ENCODE data around the gene VPS41.

The VPS41 gene

GRCh38 chr7:38731215-38731614 is 177.8 kb downstream of the VPS41 start:
- Histone ChIP-seq H3K4me1 (no peaks in the 10 kb centered on the region; a peak in 2 of 20 replicates), H3K4me3 (no peak overlapping the region), H4K20me1 (no peaks in the 10 kb centered on the region), H3K9me3 (replicated peaks in 1 of 11) (no peaks in the 10 kb centered on the region), H3K27ac (no peak overlapping the region), H3K27me3 (no peaks in the 10 kb centered on the region), H3K4me2 (no peak overlapping the region), H3K9ac (no peak overlapping the region), H3K36me3 (peaks cover 16 to 96% (median 43%) of the 10 kb centered on the region in 11 experiments; a peak in 21 of 22 replicates)
- no peak for TF ChIP-seq Cebpa-rat (IDR thresholded peaks at IDR 0.05)

- Histone ChIP-seq H3K4me3 (no peak overlapping the region), H3K4me2 (no peak overlapping the region), H3K27me3 (no peaks in the 10 kb centered on the region), H3K36me3 (peaks cover 23 to 95% (median 53%) of the 10 kb centered on the region in 11 experiments; a peak in 21 of 22 replicates), H3K27ac (no peak overlapping the region), H3K9ac (no peak overlapping the region), H4K20me1 (no peaks in the 10 kb centered on the region), H3K9me3 (replicated peaks in 1 of 11) (no peaks in the 10 kb centered on the region), H3K4me1 (no peaks in the 10 kb centered on the region)
- no peak for TF ChIP-seq Cebpa-rat (IDR thresholded peaks at IDR 0.05)
Observed at GRCh38 chr7:38728145-38728544, 180.8 kb downstream of the VPS41 start.

GRCh38 chr7:38727184-38727940 is 181.6 kb downstream of the VPS41 start:
- TF ChIP-seq Cebpa-rat (IDR thresholded peaks at IDR 0.05), result no peak
- H3K36me3 ChIP-seq, result peaks cover 24 to 95% (median 54%) of the 10 kb centered on the region in 11 experiments
- no peaks in the 10 kb centered on the region for H3K4me1 ChIP-seq
- no peaks in the 10 kb centered on the region for H4K20me1 ChIP-seq
- H3K4me2 ChIP-seq, result no peak overlapping the region
- no peaks in the 10 kb centered on the region for H3K9me3 ChIP-seq (replicated peaks in 1 of 11)
- H3K27ac ChIP-seq, result no peak overlapping the region
- no peak overlapping the region for H3K4me3 ChIP-seq
- H3K9ac ChIP-seq, result no peak overlapping the region
- H3K27me3 ChIP-seq, result no peaks in the 10 kb centered on the region

GRCh38 chr7:38723327-38723726 is 185.7 kb downstream of the VPS41 start:
- H3K36me3 ChIP-seq, result peaks cover 28 to 88% (median 45%) of the 10 kb centered on the region in 11 experiments
- H3K27ac ChIP-seq, result no peak overlapping the region
- H3K4me3 ChIP-seq, result no peak overlapping the region
- no peak for TF ChIP-seq Cebpa-rat (IDR thresholded peaks at IDR 0.05)
- no peaks in the 10 kb centered on the region for H3K27me3 ChIP-seq
- H4K20me1 ChIP-seq, result no peaks in the 10 kb centered on the region
- H3K9me3 ChIP-seq (replicated peaks in 1 of 11), result no peaks in the 10 kb centered on the region
- no peak overlapping the region for H3K4me2 ChIP-seq
- H3K9ac ChIP-seq, result no peak overlapping the region
- no peaks in the 10 kb centered on the region for H3K4me1 ChIP-seq

- TF ChIP-seq Cebpa-rat (IDR thresholded peaks at IDR 0.05), result no peak
- Histone ChIP-seq H3K9ac (no peak overlapping the region), H3K4me1 (no peaks in the 10 kb centered on the region), H3K9me3 (replicated peaks in 1 of 11) (peaks cover 0 to 9% (median 0%) of the 10 kb centered on the region in 11 experiments; a peak in 3 of 22 replicates), H3K4me2 (no peak overlapping the region), H3K36me3 (peaks cover 0 to 20% (median 8%) of the 10 kb centered on the region in 11 experiments; a peak in 13 of 22 replicates), H4K20me1 (no peaks in the 10 kb centered on the region), H3K27me3 (no peaks in the 10 kb centered on the region), H3K4me3 (no peak overlapping the region), H3K27ac (no peak overlapping the region)
Observed at GRCh38 chr7:38716397-38716796, 192.6 kb downstream of the VPS41 start.

GRCh38 chr7:38709123-38709522 is 199.9 kb downstream of the VPS41 start:
- H3K27me3 ChIP-seq, result no peaks in the 10 kb centered on the region
- no peaks in the 10 kb centered on the region for H3K36me3 ChIP-seq
- H3K4me1 ChIP-seq, result no peaks in the 10 kb centered on the region
- no peaks in the 10 kb centered on the region for H4K20me1 ChIP-seq
- no peak overlapping the region for H3K4me2 ChIP-seq
- H3K9ac ChIP-seq, result no peak overlapping the region
- no peak overlapping the region for H3K27ac ChIP-seq
- peaks cover 0 to 13% (median 0%) of the 10 kb centered on the region in 11 experiments; a peak in 3 of 22 replicates for H3K9me3 ChIP-seq (replicated peaks in 1 of 11)
- TF ChIP-seq Cebpa-rat (IDR thresholded peaks at IDR 0.05), result no peak
- no peak overlapping the region for H3K4me3 ChIP-seq

GRCh38 chr7:38704751-38705150 is 204.2 kb downstream of the VPS41 start:
- H3K4me2 ChIP-seq, result no peak overlapping the region
- no peaks in the 10 kb centered on the region for H3K36me3 ChIP-seq
- no peak overlapping the region for H3K9ac ChIP-seq
- H3K27ac ChIP-seq, result no peak overlapping the region
- peaks cover 0 to 13% (median 0%) of the 10 kb centered on the region in 11 experiments; a peak in 3 of 22 replicates for H3K9me3 ChIP-seq (replicated peaks in 1 of 11)
- H3K4me3 ChIP-seq, result no peak overlapping the region
- H3K27me3 ChIP-seq, result no peaks in the 10 kb centered on the region
- no peaks in the 10 kb centered on the region for H4K20me1 ChIP-seq
- TF ChIP-seq Cebpa-rat (IDR thresholded peaks at IDR 0.05), result no peak
- no peaks in the 10 kb centered on the region for H3K4me1 ChIP-seq

GRCh38 chr7:38704041-38704547 is 204.9 kb downstream of the VPS41 start:
- Histone ChIP-seq H3K4me1 (no peaks in the 10 kb centered on the region), H3K27ac (no peak overlapping the region), H3K9ac (no peak overlapping the region), H3K9me3 (replicated peaks in 1 of 11) (peaks cover 0 to 13% (median 0%) of the 10 kb centered on the region in 11 experiments; a peak in 3 of 22 replicates), H3K27me3 (no peaks in the 10 kb centered on the region), H3K4me2 (no peak overlapping the region), H3K4me3 (no peak overlapping the region), H3K36me3 (no peaks in the 10 kb centered on the region), H4K20me1 (no peaks in the 10 kb centered on the region)
- no peak for TF ChIP-seq Cebpa-rat (IDR thresholded peaks at IDR 0.05)

GRCh38 chr7:38703093-38703492 is 205.9 kb downstream of the VPS41 start:
- Histone ChIP-seq H3K4me3 (no peak overlapping the region), H4K20me1 (no peaks in the 10 kb centered on the region), H3K9ac (no peak overlapping the region), H3K9me3 (replicated peaks in 1 of 11) (peaks cover 0 to 13% (median 0%) of the 10 kb centered on the region in 11 experiments; a peak in 3 of 22 replicates), H3K27me3 (no peaks in the 10 kb centered on the region), H3K27ac (no peak overlapping the region), H3K4me2 (no peak overlapping the region), H3K4me1 (no peaks in the 10 kb centered on the region), H3K36me3 (no peaks in the 10 kb centered on the region)
- TF ChIP-seq Cebpa-rat (IDR thresholded peaks at IDR 0.05), result no peak

All from BLaER1 treated with 17β-estradiol and CSF1 and Interleukin-3, amounts not matched to agents 10 nM and 100 nM (cell line).